SK-N-SH (cell line): ENCODE measurements around the gene TMEM164.

ENCODE experiments used
- CTCF ChIP-seq: fragments of 200-600 bp; sonication (generic); IDR thresholded peaks from 2 replicates; pipeline ENCODE4 v1.6.1; 2017; ENCODE audit warnings: antibody characterized with exemption, mild to moderate bottlenecking, moderate library complexity
- EP300 ChIP-seq, 2 experiments: IDR thresholded peaks; 2 replicates each; pipeline versions ENCODE4 v1.4.0 to v1.6.1; 2012; ENCODE audit warnings: borderline replicate concordance in 1 of 2, low read depth in 1 of 2, low read length in 1 of 2
- MAX ChIP-seq: IDR thresholded peaks from 2 replicates; pipeline ENCODE4 v1.4.0; 2012; ENCODE audit warnings: low read depth
- MXI1 ChIP-seq: IDR thresholded peaks from 2 replicates; pipeline ENCODE4 v1.6.1; 2012; ENCODE audit warnings: mild to moderate bottlenecking, low read depth, low read length, improper control_type of control experiment
- POLR2AphosphoS5 ChIP-seq: IDR thresholded peaks from 2 replicates; pipeline ENCODE4 v1.6.1; 2012; ENCODE audit warnings: low read depth, low read length
- SMC3 ChIP-seq: IDR thresholded peaks from 2 replicates; pipeline ENCODE4 v1.6.1; 2012; ENCODE audit warnings: low read depth, low read length, improper control_type of control experiment
- TCF12 ChIP-seq: IDR thresholded peaks from 2 replicates; pipeline ENCODE4 v1.4.0; 2012
- YY1 ChIP-seq: IDR thresholded peaks from 2 replicates; pipeline ENCODE4 v1.4.0; 2012; ENCODE audit warnings: low read depth, mild to moderate bottlenecking
- ZBTB33 ChIP-seq: IDR thresholded peaks from 2 replicates; pipeline ENCODE4 v1.4.0; 2012; ENCODE audit warnings: low read depth, borderline replicate concordance

- no peak for TF ChIP-seq CTCF
- no peak for TF ChIP-seq YY1
- no peak for TF ChIP-seq POLR2AphosphoS5
- TF ChIP-seq MAX = no peak
- TF ChIP-seq MXI1 = no peak
- TF ChIP-seq TCF12 = no peak
- TF ChIP-seq ZBTB33 = no peak
- no peak for TF ChIP-seq SMC3
- TF ChIP-seq EP300 (IDR thresholded peaks at IDR 0.05; ENCODE audit: borderline replicate concordance in 1 of 2, low read depth in 1 of 2, low read length in 1 of 2) = no peak
Measured at GRCh38 chrX:110012818-110013485, 10.0 kb downstream of the TMEM164 start.
